ENCODE data around the gene RIPK4. TPM values are rescaled to one million over a fixed set of nuclear protein-coding genes. Genes with fewer than 3 reads are reported as not detected.
"Not testable (repeated sequence)": the region's sequence is repeated elsewhere in the genome, so short reads cannot be mapped to it uniquely, and the experiment has no call there.

Gene RIPK4
- total RNA-seq, 4 donors from 2014 or later = 0.91 to 1.7 (median 1.1) TPM

- no peak overlapping the region for H3K27ac ChIP-seq (replicated peaks in 1 of 4)
- no peaks in the 10 kb centered on the region for H3K36me3 ChIP-seq
- H3K4me1 ChIP-seq = no peaks in the 10 kb centered on the region
- 61% methylated on average over 2 of the region's 2 CpGs for WGBS
- no peak overlapping the region for H3K4me3 ChIP-seq
- no peak for DNase-seq (ENCODE audit: extremely low spot score)
- intact Hi-C loops (cut with DNase I) = no loop called here
- no peak for TF ChIP-seq EP300 (IDR thresholded peaks at IDR 0.05)
- TF ChIP-seq, protein P1, sequence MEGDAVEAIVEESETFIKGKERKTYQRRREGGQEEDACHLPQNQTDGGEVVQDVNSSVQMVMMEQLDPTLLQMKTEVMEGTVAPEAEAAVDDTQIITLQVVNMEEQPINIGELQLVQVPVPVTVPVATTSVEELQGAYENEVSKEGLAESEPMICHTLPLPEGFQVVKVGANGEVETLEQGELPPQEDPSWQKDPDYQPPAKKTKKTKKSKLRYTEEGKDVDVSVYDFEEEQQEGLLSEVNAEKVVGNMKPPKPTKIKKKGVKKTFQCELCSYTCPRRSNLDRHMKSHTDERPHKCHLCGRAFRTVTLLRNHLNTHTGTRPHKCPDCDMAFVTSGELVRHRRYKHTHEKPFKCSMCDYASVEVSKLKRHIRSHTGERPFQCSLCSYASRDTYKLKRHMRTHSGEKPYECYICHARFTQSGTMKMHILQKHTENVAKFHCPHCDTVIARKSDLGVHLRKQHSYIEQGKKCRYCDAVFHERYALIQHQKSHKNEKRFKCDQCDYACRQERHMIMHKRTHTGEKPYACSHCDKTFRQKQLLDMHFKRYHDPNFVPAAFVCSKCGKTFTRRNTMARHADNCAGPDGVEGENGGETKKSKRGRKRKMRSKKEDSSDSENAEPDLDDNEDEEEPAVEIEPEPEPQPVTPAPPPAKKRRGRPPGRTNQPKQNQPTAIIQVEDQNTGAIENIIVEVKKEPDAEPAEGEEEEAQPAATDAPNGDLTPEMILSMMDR (IDR thresholded peaks at IDR 0.05) = no peak
- no peaks in the 10 kb centered on the region for H3K9me3 ChIP-seq
- H3K27me3 ChIP-seq = peaks cover 0 to 52% (median 0%) of the 10 kb centered on the region in 4 donors
These were observed 71.3 kb downstream of the RIPK4 start for GRCh38 chr21:41695513-41695912.

GRCh38 chr21:41694042-41694441 is 72.8 kb downstream of the RIPK4 start:
- H3K4me3 ChIP-seq; H3K36me3 ChIP-seq; H3K9me3 ChIP-seq; H3K4me1 ChIP-seq; DNase-seq (ENCODE audit: extremely low spot score); intact Hi-C loops (cut with DNase I); H3K27ac ChIP-seq (replicated peaks in 1 of 4): not testable (repeated sequence)
- whole genome bisulfite sequencing = 83% methylated on average over 4 of the region's 4 CpGs
- H3K27me3 ChIP-seq = peaks cover 0 to 52% (median 0%) of the 10 kb centered on the region in 4 donors

GRCh38 chr21:41692185-41692565 is 74.7 kb downstream of the RIPK4 start:
- H3K27me3 ChIP-seq = peaks cover 0 to 43% (median 0%) of the 10 kb centered on the region in 4 donors
- H3K9me3 ChIP-seq = no peaks in the 10 kb centered on the region
- DNase-seq (ENCODE audit: extremely low spot score) = no peak
- H3K4me3 ChIP-seq = no peak overlapping the region
- H3K4me1 ChIP-seq = no peaks in the 10 kb centered on the region
- no peak for TF ChIP-seq EP300 (IDR thresholded peaks at IDR 0.05)
- no peak for TF ChIP-seq POLR2AphosphoS5 (IDR thresholded peaks at IDR 0.05)
- TF ChIP-seq, protein P1 (IDR thresholded peaks at IDR 0.05) = no peak
- TF ChIP-seq POLR2A (IDR thresholded peaks at IDR 0.05; ENCODE audit: low read depth) = no peak
- no peak overlapping the region for H3K27ac ChIP-seq (replicated peaks in 1 of 4)
- WGBS = 43% methylated on average over 10 of the region's 10 CpGs
- H3K36me3 ChIP-seq = no peaks in the 10 kb centered on the region
- intact Hi-C loops (cut with DNase I) = no loop called here

DNA sequence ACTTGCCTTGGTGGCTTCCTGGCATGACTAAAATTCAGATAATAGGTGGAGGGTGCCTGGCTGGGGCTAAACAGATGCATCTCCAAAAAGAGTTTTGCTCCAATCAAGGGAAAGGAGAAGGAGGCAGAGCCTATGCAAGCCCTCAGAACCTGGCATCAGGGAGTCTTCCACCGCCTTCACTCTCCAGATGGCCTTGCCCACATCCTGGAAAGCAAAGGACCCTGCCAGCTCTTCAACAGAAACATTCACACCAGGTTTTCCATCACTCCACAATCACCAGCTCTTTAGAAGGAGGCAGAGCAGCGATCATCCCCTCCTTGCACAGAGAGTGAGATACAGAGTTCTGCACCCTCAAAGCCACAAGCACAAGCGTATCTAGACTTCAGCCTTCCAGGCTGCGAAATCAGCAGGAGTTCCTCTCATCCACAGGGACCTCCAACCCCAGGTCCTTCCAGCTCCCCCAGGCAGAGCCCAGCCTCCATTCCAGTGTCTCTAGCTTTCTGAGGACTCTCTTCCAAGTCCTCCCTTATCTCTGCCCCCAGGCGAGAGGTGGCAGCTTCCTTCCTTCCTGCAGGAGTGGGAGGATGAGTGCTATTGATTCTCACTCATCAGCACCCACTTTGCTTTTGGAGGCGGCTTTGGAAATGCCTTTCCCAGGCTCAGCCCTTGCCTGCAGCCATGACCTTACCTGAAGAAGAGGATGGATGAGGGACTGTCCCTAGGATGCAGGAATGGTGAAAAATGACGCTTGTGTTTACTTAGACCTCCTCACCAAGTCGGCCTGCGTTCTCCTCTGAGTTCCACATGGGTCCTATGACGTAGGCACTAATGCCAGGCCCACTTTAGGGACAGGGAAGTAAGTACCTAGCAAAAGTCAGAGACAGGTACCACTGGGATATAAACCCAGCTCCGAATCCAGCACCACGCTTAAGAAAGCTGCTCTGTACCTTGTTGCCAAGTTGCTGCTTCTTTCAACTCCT is 75.4 kb downstream of the RIPK4 start:
- Histone ChIP-seq H3K27ac (replicated peaks in 1 of 4) (no peak overlapping the region), H3K27me3 (peaks cover 0 to 40% (median 0%) of the 10 kb centered on the region in 4 donors), H3K4me1 (no peaks in the 10 kb centered on the region), H3K36me3 (no peaks in the 10 kb centered on the region), H3K9me3 (no peaks in the 10 kb centered on the region), H3K4me3 (no peak overlapping the region)
- no peak for DNase-seq (ENCODE audit: extremely low spot score)
- WGBS = 50% methylated on average over 10 of the region's 12 CpGs
- intact Hi-C loops (cut with DNase I) = no loop called here
- no peak for TF ChIP-seq EP300 (IDR thresholded peaks at IDR 0.05)
- TF ChIP-seq, protein P1 (IDR thresholded peaks at IDR 0.05) = no peak
- TF ChIP-seq POLR2A (IDR thresholded peaks at IDR 0.05; ENCODE audit: low read depth) = no peak
- TF ChIP-seq POLR2AphosphoS5 (IDR thresholded peaks at IDR 0.05) = no peak

Small RNA genes lying within 50 kb of the gene (small RNA-seq; reads per million reads assigned to genes)
- 0 reads per million in 3 donors for gene MIR6814

Other genes with a start within 250 kb of the RIPK4 start
- gene PRDM15, start 112.3 kb upstream of the RIPK4 start, total RNA-seq = 1 to 10 TPM; 5.0 to 6.3 (median 5.4) TPM
- 10 to 100 TPM; 11.6 to 25.3 (median 18.9) TPM for gene C2CD2, start 187.0 kb upstream of the RIPK4 start, total RNA-seq
- gene ZBTB21, start 243.3 kb upstream of the RIPK4 start, total RNA-seq = 10 to 100 TPM in 1 of 4 donors, 1 to 10 TPM in 3; 5.9 to 15.1 (median 9.2) TPM

Data from esophagus muscularis mucosa (tissue), 4 donors.